GM18526 (cell line): Measurements from ENCODE around the gene RAD52.

Experiments used
- POLR2A ChIP-seq: IDR thresholded peaks from 3 replicates; pipeline ENCODE4 v1.6.1; 2011; ENCODE audit not compliant: insufficient read length; ENCODE audit errors: extremely low read depth

The RAD52 gene

DNA sequence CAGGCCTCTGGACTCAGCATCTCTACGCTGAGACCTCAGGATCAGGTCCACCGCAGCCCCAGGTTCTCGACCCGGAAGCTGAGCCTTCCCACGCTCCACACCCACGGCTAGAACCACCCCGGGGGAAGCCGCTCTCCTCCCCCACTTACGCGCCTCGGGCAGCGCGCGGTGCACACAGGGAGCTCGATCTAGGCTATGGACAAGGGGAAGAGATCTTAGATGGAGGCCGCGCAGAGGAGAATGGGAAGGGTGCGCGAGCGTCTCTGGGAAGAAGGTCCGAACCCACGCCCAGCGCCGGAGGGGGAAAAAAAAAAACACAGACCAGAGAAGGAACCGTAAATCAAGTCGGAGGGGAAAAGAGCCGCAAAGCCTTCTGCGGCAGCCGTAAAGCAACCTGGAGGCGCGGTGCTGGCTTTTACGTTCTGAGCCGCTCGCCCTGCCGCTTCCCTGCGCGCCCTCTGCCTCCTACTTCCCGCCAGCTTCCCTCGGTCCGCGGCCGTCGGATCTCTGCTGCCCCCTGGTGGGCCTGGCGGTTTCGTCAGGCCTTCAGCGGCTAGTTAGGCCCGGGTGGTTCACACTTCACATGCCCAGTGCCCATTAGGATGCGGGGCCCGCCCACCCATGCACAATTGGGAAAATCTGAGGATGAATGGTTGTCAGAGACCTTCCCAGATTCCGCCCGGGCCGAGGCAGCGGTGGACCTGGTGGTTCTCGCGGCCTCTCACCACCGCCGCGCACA lies at the start of gene RAD52:
TSS of gene RAD52 (minus strand) at position 242 of the 739 bp plus-strand sequence. CDS start 16,636 bp downstream, outside the sequence.
- TF ChIP-seq POLR2A = peak; percentile 93

DNA sequence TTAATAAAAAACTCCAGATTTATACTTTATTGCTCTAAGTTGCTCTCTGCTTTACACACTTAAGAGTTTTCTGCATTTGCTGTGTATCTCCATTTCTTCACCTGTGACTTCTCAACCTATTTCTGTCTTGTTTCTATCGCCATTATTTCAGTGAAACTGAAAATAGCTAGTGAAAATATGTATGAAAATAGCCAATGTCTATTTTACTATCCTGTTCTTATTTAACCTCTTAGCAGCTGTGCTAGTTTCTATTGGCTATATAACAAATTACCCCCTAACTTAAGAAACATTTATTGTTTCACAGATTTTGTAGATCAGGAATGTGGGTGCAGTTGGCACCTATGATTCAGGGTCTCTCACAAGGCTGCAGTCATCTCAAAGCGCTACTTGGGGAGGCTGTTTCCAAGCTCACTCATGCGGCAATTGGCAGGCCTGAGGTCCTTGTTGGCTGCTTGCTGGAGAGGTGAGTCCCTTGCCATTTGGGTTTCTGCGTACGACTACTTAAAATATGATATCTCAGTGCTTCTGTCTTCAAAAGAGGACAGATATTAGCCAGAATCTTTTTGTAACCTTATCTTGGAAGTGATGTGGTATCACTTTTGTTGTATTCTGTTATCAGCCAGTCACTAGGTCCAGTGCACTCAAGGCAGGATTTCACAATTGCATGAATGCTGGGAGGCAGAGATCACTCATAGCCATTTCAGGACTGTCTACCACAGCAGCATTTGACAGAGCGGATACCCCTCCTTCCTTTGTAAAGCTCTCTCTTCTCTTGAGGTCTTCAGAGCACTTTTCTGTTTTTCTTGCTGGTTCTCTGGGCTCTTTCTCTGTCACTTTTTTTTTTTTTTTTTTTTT lies 48.8 kb upstream of the RAD52 start:
- no peak for TF ChIP-seq POLR2A

- no peak for TF ChIP-seq POLR2A
These were observed 48.0 kb upstream of the RAD52 start for GRCh38 chr12:997505-997904.

GRCh38 chr12:996881-997280 lies 47.4 kb upstream of the RAD52 start:
- TF ChIP-seq POLR2A = no peak

DNA sequence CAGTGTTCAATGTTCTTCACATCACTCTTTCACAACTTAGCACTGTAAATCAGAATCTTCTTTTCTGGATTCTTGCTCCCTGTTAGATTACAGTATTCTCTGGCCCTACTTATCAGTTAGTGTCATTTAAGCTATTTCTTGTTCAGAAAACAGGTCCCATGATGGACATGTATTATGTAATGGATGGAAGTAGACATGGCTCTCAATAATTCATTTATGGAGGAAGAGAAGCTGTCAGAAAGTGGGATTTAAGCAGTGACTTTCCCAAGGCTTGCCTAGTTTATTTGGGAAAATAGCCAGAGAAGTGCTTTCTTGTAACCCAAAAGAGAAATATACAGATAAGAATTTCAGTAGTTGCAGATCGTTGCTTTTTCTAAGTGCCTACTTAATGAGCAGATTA lies 43.2 kb upstream of the RAD52 start:
- TF ChIP-seq POLR2A = no peak

GRCh38 chr12:991350-992333 lies 42.1 kb upstream of the RAD52 start:
- TF ChIP-seq POLR2A = no peak

DNA sequence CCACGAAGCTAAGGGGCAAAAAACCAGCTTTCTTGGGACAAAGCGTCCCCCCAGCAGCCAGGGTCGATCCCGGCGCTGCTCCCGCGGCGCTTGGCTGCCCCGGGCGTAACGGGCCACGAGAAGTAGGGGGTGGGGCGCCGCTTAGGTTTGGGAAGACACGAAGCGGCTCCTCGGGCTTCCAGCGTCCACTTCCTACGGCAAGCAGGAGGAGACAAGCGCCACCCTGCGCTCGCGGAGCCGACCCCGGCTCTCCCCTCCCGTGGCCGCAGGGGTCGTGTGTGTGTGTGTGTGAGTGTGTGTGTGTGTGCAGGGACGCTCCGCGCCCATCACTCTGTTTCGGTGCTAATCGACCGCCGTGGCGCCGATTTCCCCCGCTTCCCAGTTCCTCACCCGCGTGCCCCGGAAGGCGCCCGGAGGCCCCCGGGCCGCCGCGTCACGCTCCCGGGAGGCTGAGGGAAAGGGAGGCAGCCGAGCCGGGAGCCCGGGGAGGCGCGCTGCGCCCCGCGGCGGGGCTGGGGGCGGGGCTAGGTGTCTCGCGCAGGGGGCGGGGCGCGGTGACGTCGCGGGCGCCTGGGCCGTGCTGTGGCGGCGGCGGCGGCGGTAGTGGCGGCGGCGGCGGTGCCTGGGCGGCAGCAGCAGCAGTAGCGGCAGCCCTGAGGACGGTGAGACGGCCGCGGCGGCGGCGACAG lies 41.3 kb upstream of the RAD52 start, which contains the start of gene ERC1:
TSS of gene ERC1 (plus strand) at position 563 of the 689 bp plus-strand sequence. CDS start 36,681 bp downstream, outside the sequence.
- TF ChIP-seq POLR2A = peak; percentile 45

DNA sequence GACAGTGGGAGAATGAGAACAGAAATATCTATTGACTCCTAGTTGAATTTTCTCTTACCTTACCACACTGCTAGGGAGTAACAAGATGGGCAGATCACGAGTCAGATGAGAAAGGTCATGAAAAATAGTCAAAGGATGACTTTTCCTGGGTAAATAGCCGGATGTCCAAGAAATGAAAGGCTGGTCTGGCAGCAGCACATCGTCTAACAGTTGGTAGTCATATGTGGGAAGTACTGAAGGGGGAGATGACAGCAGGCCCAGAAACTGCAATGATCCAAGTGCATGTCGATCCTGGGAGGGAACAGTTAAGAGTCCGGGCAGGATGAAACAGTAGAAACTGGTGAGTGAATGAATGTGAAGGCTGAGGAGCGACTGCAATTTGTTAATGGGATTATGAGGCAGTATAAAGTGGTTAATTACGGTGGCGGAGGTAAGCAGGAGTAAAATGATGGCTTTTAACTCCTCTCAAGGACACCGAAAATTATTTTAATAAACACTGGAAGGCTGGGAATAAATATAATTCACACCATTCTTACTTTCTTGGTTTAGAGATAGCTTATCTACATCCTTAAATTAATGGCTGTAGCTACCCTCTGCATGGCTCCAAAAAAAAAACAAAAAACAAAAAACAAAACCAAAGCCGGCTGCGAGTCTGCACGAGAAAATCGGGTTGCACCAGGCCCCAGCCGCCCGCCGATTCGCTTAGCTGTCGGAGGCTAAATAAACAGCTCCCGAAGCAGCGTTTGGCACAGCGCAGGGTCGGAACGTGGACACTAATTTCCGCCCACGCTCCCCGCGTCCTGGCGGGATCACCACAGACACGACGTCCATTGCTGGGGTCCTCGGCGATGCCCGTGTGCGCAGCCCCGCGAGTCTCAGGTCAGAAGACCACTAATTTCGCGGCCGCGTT lies 40.5 kb upstream of the RAD52 start:
- no peak for TF ChIP-seq POLR2A

DNA sequence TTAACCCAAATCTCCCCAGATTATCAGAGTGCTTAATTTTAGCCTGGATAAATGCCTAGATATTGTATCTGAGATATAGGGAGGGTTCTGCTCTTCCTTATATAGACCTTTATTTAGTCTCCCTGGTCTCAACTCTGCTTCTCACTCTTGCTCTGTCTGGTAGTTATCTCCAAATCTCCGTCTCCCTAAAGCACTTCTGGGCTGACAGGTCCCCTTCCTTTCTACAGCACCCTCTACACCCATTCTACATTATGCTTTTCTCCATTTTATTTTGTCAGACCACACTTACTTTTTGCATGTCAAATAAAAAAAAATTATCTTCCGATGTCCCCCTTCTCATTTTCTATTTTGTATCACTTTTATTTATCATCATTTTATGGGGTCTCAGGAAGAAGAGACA lies 39.6 kb upstream of the RAD52 start:
- no peak for TF ChIP-seq POLR2A

GRCh38 chr12:988646-989045 lies 39.2 kb upstream of the RAD52 start:
- TF ChIP-seq POLR2A = no peak

DNA sequence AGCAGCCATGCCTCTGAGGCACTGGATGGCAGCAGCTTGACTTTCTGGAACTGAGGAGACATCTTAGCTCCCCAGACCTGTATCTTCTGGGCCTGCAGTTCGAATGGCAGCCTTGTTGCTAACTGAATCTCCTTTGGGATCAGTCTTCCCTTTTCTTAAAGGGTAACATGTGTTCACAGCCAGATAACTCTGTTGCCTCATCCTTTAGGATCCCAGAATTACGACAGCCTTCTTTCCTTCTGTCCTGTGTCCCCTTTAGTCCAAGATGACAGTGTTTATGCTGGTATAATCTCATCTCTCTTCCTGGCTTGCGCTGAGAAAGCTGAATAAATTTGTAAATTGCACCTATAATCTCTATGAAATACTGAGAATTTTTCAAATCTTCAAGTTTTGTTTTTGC lies 32.5 kb upstream of the RAD52 start:
- no peak for TF ChIP-seq POLR2A

GRCh38 chr12:981176-981828 lies 31.8 kb upstream of the RAD52 start:
- TF ChIP-seq POLR2A = no peak

GRCh38 chr12:979349-979748 lies 29.9 kb upstream of the RAD52 start:
- TF ChIP-seq POLR2A = no peak

- TF ChIP-seq POLR2A = no peak
These were observed 27.7 kb upstream of the RAD52 start for GRCh38 chr12:977156-977555.
